HEK293 (cell line): Measurements from ENCODE around the gene PRKAG2.

Experiments
- YY2 ChIP-seq: fragments of 450-650 bp; formaldehyde crosslinking; IDR thresholded peaks from 2 replicates; pipeline ENCODE4 v1.5.1; 2016; ENCODE audit warnings: missing biosample characterization, missing genetic modification characterization
- ZNF274 ChIP-seq, 2 experiments: fragments of 200-500 bp in 1 of 2; fragments of 450-650 bp in 1 of 2; sonication (Bioruptor generic) in 1 of 2; formaldehyde crosslinking in 1 of 2; IDR thresholded peaks; 2 replicates each; pipeline versions ENCODE4 v1.5.1 to v1.6.1; 2014 to 2016; ENCODE audit warnings: borderline replicate concordance in 1 of 2, inconsistent platforms in 1 of 2, low read length in 1 of 2, missing biosample characterization in 1 of 2, missing genetic modification characterization in 1 of 2
- ZNF426 ChIP-seq: fragments of 450-650 bp; formaldehyde crosslinking; IDR thresholded peaks from 2 replicates; pipeline ENCODE4 v1.5.1; 2017; ENCODE audit warnings: missing biosample characterization, missing genetic modification characterization, mild to moderate bottlenecking, inconsistent platforms, moderate library complexity
- ZSCAN16 ChIP-seq: fragments of 450-650 bp; formaldehyde crosslinking; IDR thresholded peaks from 2 replicates; pipeline ENCODE4 v1.5.1; 2016; ENCODE audit warnings: missing biosample characterization, missing genetic modification characterization
- ZSCAN30 ChIP-seq: fragments of 450-650 bp; IDR thresholded peaks from 2 replicates; pipeline ENCODE4 v1.5.1; 2018; ENCODE audit warnings: missing biosample characterization, mild to moderate bottlenecking, missing genetic modification characterization, moderate library complexity
- TF ChIP-seq, protein P1 (sequence below): fragments of 450-650 bp; formaldehyde crosslinking; IDR thresholded peaks from 2 replicates; pipeline ENCODE4 v1.5.1; 2016; ENCODE audit warnings: missing biosample characterization, missing genetic modification characterization
- TF ChIP-seq, protein P2 (sequence below): fragments of 450-650 bp; formaldehyde crosslinking; IDR thresholded peaks from 2 replicates; pipeline ENCODE4 v1.5.1; 2016; ENCODE audit warnings: missing biosample characterization, missing genetic modification characterization

DNA sequence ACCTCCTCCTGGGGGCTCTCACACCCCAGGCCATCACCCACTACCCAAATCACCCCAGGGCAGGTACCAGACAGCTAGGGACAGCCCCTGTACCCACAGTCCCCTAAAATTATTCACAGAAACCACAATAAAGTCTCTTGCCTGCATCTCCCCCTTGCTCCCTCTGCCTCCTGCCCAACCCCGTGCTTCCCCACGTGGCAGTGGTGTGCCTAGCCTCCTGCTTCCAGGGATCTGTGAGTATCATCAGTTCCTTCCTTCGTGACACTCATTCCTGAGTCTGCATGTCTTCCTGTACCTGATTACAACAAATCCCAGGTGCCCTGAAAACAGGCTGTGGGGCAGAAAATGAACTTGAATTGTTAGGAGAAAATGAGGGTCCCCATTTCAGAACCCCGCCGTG lies 61.5 kb downstream of the PRKAG2 start:
- TF ChIP-seq ZNF426 (tag by site-specific recombination) (no peak), ZNF274 (IDR thresholded peaks at IDR 0.05; ENCODE audit: low read length) (no peak), ZNF274 (tag by site-specific recombination; IDR thresholded peaks at IDR 0.05; ENCODE audit: borderline replicate concordance) (no peak), ZSCAN16 (tag by site-specific recombination) (no peak), ZSCAN30 (no peak), YY2 (tag by site-specific recombination) (no peak)
- TF ChIP-seq, protein P1, sequence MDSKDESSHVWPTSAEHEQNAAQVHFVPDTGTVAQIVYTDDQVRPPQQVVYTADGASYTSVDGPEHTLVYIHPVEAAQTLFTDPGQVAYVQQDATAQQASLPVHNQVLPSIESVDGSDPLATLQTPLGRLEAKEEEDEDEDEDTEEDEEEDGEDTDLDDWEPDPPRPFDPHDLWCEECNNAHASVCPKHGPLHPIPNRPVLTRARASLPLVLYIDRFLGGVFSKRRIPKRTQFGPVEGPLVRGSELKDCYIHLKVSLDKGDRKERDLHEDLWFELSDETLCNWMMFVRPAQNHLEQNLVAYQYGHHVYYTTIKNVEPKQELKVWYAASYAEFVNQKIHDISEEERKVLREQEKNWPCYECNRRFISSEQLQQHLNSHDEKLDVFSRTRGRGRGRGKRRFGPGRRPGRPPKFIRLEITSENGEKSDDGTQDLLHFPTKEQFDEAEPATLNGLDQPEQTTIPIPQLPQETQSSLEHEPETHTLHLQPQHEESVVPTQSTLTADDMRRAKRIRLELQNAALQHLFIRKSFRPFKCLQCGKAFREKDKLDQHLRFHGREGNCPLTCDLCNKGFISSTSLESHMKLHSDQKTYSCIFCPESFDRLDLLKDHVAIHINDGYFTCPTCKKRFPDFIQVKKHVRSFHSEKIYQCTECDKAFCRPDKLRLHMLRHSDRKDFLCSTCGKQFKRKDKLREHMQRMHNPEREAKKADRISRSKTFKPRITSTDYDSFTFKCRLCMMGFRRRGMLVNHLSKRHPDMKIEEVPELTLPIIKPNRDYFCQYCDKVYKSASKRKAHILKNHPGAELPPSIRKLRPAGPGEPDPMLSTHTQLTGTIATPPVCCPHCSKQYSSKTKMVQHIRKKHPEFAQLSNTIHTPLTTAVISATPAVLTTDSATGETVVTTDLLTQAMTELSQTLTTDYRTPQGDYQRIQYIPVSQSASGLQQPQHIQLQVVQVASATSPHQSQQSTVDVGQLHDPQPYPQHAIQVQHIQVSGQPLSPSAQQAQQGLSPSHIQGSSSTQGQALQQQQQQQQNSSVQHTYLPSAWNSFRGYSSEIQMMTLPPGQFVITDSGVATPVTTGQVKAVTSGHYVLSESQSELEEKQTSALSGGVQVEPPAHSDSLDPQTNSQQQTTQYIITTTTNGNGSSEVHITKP (tag by site-specific recombination) = no peak
- TF ChIP-seq, protein P2, sequence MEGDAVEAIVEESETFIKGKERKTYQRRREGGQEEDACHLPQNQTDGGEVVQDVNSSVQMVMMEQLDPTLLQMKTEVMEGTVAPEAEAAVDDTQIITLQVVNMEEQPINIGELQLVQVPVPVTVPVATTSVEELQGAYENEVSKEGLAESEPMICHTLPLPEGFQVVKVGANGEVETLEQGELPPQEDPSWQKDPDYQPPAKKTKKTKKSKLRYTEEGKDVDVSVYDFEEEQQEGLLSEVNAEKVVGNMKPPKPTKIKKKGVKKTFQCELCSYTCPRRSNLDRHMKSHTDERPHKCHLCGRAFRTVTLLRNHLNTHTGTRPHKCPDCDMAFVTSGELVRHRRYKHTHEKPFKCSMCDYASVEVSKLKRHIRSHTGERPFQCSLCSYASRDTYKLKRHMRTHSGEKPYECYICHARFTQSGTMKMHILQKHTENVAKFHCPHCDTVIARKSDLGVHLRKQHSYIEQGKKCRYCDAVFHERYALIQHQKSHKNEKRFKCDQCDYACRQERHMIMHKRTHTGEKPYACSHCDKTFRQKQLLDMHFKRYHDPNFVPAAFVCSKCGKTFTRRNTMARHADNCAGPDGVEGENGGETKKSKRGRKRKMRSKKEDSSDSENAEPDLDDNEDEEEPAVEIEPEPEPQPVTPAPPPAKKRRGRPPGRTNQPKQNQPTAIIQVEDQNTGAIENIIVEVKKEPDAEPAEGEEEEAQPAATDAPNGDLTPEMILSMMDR (tag by site-specific recombination) = no peak
